Left renal pelvis (tissue), 4 donors: Measurements from ENCODE around the gene LYPD5. TPM values are rescaled to one million over a fixed set of nuclear protein-coding genes. Genes with fewer than 3 reads are reported as not detected.

ENCODE experiments used
- DNase-seq, 4 donors: peaks; one replicate each; pipeline ENCODE4 v3.0.0-alpha.2; 2013; ENCODE audit warnings: low read depth in 4 of 4, low spot score in 3 of 4
- polyA plus RNA-seq, 4 donors: library from polyadenylated mRNA; unstranded; fragments of 120-200 nt; gene quantifications; one replicate each; pipeline ENCODE4 v1.2.1, GENCODE V29; 2013; ENCODE audit not compliant: insufficient read length in 4 of 4

The LYPD5 gene
- polyA plus RNA-seq, 4 donors, result 0.24 to 0.58 (median 0.42) TPM

- peak in 2 of 4 donors; percentile 62 to 63 for DNase-seq
Measured at GRCh38 chr19:43755256-43755801, 46.9 kb downstream of the LYPD5 start.

GRCh38 chr19:43754503-43755255 lies 47.6 kb downstream of the LYPD5 start, which contains the start of gene SMG9:
SMG9 (minus strand) TSS chr19:43754962; CDS start chr19:43750741, 4,221 bp downstream.
- DNase-seq, result peak; percentile 95 to 98 (median 96)

GRCh38 chr19:43754253-43754502 lies 48.1 kb downstream of the LYPD5 start:
- DNase-seq, result no peak

- no peak for DNase-seq
Measured at GRCh38 chr19:43752287-43752875, 49.9 kb downstream of the LYPD5 start.

DNA sequence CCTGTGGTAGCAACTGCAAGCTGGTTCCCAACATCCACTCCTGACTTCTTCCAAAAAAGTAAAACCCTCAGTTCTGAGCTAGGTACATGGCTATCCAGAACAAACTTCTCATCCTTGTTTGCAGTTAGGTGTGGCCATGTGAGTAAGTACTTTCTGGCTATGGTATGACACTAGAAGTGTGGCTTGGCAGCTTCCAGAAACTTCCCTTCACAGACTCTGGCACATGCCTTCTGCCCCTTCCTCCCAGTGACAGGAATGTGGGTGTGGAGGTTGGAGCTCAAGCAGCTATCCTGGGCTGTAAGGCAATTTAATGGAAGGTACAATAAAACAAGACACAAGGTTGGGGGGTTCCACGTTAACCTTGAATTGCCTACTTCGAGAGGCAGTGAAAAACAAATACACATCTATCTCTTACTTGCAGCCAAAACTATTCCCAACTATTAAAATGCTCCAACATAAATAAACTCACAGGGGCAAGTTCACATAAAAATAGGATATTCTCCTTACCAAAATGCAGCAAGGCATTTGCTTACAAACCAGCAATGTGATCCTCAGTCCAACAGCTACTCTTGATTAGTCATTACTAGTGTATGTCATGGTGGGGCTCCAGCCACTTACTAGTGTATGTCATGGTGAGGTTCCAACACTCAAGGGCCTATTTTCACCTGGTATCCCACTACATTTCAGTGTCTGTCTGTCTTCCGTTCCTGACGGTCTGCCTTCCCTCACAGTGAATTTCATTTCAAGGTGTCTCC lies 50.6 kb downstream of the LYPD5 start:
- DNase-seq, result no peak

DNA sequence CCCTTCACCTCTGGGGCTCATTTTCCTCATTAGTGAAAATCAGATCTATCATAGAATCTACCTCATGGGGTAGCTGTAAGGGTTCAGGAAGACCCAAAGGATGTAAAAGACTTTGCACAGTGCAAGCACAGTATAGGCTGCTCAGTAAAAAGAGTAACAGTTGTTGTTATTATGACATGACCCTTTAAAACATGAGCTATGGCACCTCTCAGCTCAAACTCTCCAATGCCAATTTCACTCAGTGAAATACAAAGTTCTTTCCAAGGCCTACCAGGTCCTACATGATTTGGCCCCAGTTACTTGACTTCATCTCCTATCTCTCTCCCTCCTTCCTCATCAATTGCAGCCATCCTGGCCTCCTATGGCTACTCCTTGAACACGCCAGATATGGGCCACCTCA lies 52.3 kb downstream of the LYPD5 start:
- no peak for DNase-seq

GRCh38 chr19:43749152-43749551 lies 53.1 kb downstream of the LYPD5 start:
- no peak for DNase-seq

DNA sequence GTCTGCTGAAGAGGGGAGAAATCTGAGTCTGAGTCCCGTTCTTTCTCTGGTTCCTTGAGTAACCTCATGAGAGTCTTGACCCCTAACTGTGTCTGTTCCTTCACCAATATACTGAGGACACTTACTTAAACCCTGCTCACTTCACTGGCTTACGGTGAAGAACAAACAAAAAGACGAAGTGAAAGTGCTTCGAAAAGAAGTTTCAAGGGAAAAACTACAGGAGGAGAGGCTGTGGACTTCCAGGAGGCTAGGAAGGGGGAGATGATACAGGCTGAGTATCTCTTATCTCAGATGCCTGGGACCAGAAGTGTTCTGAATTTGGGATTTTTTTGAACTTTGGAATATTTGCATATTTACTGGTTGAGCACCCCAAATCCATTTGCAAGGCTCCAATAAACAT lies 53.6 kb downstream of the LYPD5 start:
- DNase-seq, result no peak

DNA sequence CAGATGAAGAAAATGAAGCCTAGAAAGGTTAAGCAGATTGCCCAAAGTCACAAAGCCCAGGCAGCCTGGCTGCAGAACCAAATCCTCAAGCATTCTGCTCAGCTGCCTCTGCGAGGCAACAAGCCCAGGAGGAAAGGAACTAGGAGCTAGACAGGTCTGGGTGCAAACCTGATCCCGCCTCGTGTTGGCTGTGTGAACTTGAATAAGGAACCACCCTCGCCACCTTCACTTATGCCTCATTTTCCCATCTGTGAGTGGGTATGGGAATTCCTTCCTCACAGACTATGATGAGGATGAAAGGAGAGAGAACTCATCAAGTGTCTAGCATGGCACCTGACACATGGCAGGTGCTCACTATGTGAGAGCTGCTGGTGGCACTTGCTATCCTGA lies 54.0 kb downstream of the LYPD5 start:
- DNase-seq, result no peak

DNA sequence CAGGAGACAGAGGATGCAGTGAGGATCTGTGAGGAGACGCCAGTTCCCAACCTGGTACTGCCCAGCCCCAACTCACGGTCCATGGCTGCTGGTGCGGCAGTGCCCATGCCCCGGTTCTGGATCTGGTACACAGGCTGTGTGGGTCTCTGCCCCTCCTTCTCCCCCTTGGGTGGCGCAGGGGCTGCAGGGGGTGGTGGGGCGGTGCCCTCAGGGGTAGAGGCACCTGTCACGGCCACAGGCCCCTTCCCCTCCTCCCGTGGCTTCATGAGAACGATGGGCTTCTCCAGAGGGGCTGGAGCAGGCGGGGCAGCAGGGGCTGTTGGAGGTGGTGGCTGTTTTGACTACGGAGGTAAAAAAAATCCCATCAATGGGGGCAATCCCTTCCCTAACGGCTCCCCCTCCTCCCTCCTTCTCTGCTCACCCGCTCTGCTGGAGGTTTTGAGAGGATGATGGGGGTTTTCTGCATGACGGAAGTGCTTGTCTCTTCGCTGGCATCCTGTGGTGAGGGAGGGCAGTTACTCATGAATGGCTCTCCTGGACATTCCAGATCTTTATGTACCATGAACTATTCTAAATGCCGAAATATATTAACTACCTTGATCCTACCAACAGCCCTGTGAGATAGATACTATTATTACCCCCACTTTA lies 54.6 kb downstream of the LYPD5 start:
- DNase-seq, result no peak

Other genes with a start within 250 kb of the LYPD5 start
- gene XRCC1, start 226.9 kb downstream of the LYPD5 start, polyA plus RNA-seq, result 10 to 100 TPM; 49.1 to 67.6 (median 57.3) TPM
- 10 to 100 TPM; 15.6 to 21.0 (median 18.8) TPM for gene PINLYP, start 226.6 kb downstream of the LYPD5 start, polyA plus RNA-seq
- 10 to 100 TPM; 12.0 to 22.0 (median 17.2) TPM for gene IRGQ, start 206.3 kb downstream of the LYPD5 start, polyA plus RNA-seq
- 10 to 100 TPM in 3 of 4 donors, 1 to 10 TPM in 1; 9.8 to 12.5 (median 11.2) TPM for gene ZNF576, start 205.9 kb downstream of the LYPD5 start, polyA plus RNA-seq
- gene SRRM5, start 190.4 kb downstream of the LYPD5 start, polyA plus RNA-seq, result 1 to 10 TPM in 2 of 4 donors, under 1 TPM in 2; 0.41 to 2.3 (median 1.2) TPM
- gene ZNF428, start 182.8 kb downstream of the LYPD5 start, polyA plus RNA-seq, result 100 to 1,000 TPM in 1 of 4 donors, 10 to 100 TPM in 3; 75.2 to 118 (median 83.7) TPM
- gene CADM4, start 162.6 kb downstream of the LYPD5 start, polyA plus RNA-seq, result 10 to 100 TPM; 30.7 to 54.3 (median 43.1) TPM
- gene PLAUR, start 132.3 kb downstream of the LYPD5 start, polyA plus RNA-seq, result 10 to 100 TPM in 3 of 4 donors, 1 to 10 TPM in 1; 6.2 to 12.8 (median 10.6) TPM
- gene IRGC, start 86.4 kb downstream of the LYPD5 start, polyA plus RNA-seq, result not detected
- 10 to 100 TPM; 39.9 to 67.8 (median 46.7) TPM for gene SMG9, start 47.5 kb downstream of the LYPD5 start, polyA plus RNA-seq
- gene KCNN4, start 21.5 kb downstream of the LYPD5 start, polyA plus RNA-seq, result 1 to 10 TPM in 3 of 4 donors, under 1 TPM in 1; 0.96 to 3.4 (median 1.5) TPM
- 10 to 100 TPM; 11.4 to 21.8 (median 13.6) TPM for gene ZNF283, start 24.9 kb upstream of the LYPD5 start, polyA plus RNA-seq
- 10 to 100 TPM; 10.5 to 14.2 (median 11.8) TPM for gene ZNF404, start 81.5 kb upstream of the LYPD5 start, polyA plus RNA-seq
- 10 to 100 TPM; 25.2 to 30.3 (median 27.8) TPM for gene ZNF45, start 132.8 kb upstream of the LYPD5 start, polyA plus RNA-seq
- 1 to 10 TPM; 5.4 to 7.9 (median 6.3) TPM for gene ZNF221, start 148.8 kb upstream of the LYPD5 start, polyA plus RNA-seq
- 10 to 100 TPM; 10.7 to 17.2 (median 16.4) TPM for gene ZNF155, start 181.7 kb upstream of the LYPD5 start, polyA plus RNA-seq
- 1 to 10 TPM; 5.9 to 7.8 (median 7.0) TPM for gene ZNF230, start 200.5 kb upstream of the LYPD5 start, polyA plus RNA-seq
- 10 to 100 TPM in 1 of 4 donors, 1 to 10 TPM in 3; 9.2 to 10.4 (median 9.6) TPM for gene ZNF222, start 222.9 kb upstream of the LYPD5 start, polyA plus RNA-seq
- 10 to 100 TPM in 3 of 4 donors, 1 to 10 TPM in 1; 7.5 to 14.4 (median 13.6) TPM for gene ZNF223, start 249.6 kb upstream of the LYPD5 start, polyA plus RNA-seq